GM10248 (cell line): ENCODE measurements around the gene MTHFR.

Source experiments
- CTCF ChIA-PET: fragments of 300-600 bp; sonication (Branson Sonifier 250); formaldehyde crosslinking; extraction: SDS; loops from one replicate; lab custom pipeline; 2021; ENCODE audit warnings: antibody characterized with exemption; lab: Yijun Ruan, JAX
- POLR2A ChIA-PET: fragments of 350-650 bp; sonication (Branson Sonifier 250); formaldehyde crosslinking; extraction: SDS; loops from one replicate; lab custom pipeline; 2020; ENCODE audit warnings: antibody characterized with exemption; lab: Yijun Ruan, JAX
- DNase-seq: peaks from one replicate; pipeline ENCODE4 v3.0.0; 2012; ENCODE audit errors: extremely low spot score
- TF ChIP-seq, protein P1 (sequence below): IDR thresholded peaks from 2 replicates; pipeline ENCODE4 v1.5.1; 2012; ENCODE audit warnings: mild to moderate bottlenecking, low read depth; ENCODE audit errors: extremely low read depth, missing control alignments, control extremely low read depth

Gene MTHFR

GRCh38 chr1:11787804-11788436 is 17.8 kb downstream of the MTHFR start:
- POLR2A ChIA-PET, result no interaction called here
- CTCF ChIA-PET, result interaction anchor here (1.3 to 1.5 kb wide), 2 partner anchors 10 to 179 kb away, joined by 4 to 6 read pairs; no protein-coding TSS in a partner anchor
- no peak for DNase-seq
- TF ChIP-seq, protein P1, sequence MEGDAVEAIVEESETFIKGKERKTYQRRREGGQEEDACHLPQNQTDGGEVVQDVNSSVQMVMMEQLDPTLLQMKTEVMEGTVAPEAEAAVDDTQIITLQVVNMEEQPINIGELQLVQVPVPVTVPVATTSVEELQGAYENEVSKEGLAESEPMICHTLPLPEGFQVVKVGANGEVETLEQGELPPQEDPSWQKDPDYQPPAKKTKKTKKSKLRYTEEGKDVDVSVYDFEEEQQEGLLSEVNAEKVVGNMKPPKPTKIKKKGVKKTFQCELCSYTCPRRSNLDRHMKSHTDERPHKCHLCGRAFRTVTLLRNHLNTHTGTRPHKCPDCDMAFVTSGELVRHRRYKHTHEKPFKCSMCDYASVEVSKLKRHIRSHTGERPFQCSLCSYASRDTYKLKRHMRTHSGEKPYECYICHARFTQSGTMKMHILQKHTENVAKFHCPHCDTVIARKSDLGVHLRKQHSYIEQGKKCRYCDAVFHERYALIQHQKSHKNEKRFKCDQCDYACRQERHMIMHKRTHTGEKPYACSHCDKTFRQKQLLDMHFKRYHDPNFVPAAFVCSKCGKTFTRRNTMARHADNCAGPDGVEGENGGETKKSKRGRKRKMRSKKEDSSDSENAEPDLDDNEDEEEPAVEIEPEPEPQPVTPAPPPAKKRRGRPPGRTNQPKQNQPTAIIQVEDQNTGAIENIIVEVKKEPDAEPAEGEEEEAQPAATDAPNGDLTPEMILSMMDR, result no peak

GRCh38 chr1:11787251-11787803 is 18.4 kb downstream of the MTHFR start:
- ChIA-PET CTCF (interaction anchor here (1.3 to 1.5 kb wide), 2 partner anchors 11 to 180 kb away, joined by 4 to 6 read pairs; no protein-coding TSS in a partner anchor), POLR2A (no interaction called here)
- DNase-seq, result no peak
- TF ChIP-seq, protein P1, result no peak

DNA sequence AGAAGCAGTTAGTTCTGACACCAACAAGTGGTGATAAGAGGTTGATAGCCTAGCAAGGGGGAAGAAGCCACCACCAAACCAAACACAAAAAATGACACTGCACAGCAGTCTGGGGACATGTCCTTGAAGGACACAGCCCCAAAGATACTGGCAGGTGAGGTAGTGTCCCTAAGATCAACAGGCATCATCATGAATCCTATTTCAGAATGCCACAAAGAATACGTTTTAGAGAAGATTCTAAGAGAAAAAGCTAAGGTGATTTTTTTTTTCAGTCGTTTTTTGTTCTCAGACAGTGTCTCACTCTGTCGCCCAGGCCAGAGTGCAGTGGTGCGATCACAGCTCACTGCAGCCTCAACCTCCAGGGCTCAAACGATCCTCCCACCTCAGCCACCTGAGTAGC is 19.6 kb downstream of the MTHFR start:
- CTCF ChIA-PET, result interaction anchor here (0.9 to 2.4 kb wide), 5 partner anchors 8 to 106 kb away, joined by 3 to 9 read pairs (median 6); partner anchors contain the start of gene CLCN6
- TF ChIP-seq, protein P1, result no peak
- DNase-seq, result no peak
- POLR2A ChIA-PET, result interaction anchor here (0.5 kb wide), 1 partner anchor 21 kb away, joined by 4 read pairs; no protein-coding TSS in a partner anchor

DNA sequence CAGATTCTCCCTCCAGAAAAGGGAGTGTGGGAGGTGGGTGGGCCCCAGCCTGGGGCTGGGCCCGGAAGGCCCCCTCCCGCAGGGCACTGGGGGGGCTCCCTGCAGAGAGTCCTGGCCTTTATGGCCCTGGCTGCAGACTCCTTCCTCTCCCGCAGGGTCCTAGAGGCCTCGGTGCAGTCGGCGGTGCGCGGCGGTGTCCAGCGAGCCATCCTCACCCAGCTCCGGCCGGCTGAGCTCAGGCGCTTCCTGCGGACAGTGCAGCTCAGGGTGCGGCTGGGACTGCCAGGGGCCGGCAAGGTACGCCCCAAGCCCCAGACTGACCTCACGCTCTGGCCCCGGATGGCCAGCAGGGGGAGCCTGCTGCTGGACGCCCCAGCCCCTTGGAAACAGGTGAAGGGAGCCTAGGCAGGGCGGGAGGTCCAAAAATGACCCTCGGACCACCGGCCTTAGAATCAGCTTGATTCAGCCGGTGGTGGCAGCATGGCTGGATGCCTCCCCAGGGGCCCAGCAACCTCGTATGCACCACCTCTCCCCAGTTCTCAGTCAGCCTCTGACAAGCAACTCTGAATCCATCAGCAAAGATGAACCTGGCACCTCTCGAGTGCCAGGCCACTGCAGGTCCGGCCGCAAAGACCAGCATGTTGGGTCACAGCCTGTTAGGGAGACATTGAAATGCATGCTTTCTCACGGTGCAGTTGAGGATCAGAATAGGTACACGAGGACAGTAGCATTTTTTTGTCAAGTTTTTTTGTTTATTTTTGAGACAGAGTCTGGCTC is 20.6 kb downstream of the MTHFR start:
- DNase-seq, result peak; percentile 85
- TF ChIP-seq, protein P1, result peak; percentile 91
- POLR2A ChIA-PET, result no interaction called here
- CTCF ChIA-PET, result interaction anchor here (0.6 to 2.4 kb wide), 16 partner anchors 9 to 182 kb away, joined by 3 to 13 read pairs (median 4); partner anchors contain the start of gene CLCN6

DNA sequence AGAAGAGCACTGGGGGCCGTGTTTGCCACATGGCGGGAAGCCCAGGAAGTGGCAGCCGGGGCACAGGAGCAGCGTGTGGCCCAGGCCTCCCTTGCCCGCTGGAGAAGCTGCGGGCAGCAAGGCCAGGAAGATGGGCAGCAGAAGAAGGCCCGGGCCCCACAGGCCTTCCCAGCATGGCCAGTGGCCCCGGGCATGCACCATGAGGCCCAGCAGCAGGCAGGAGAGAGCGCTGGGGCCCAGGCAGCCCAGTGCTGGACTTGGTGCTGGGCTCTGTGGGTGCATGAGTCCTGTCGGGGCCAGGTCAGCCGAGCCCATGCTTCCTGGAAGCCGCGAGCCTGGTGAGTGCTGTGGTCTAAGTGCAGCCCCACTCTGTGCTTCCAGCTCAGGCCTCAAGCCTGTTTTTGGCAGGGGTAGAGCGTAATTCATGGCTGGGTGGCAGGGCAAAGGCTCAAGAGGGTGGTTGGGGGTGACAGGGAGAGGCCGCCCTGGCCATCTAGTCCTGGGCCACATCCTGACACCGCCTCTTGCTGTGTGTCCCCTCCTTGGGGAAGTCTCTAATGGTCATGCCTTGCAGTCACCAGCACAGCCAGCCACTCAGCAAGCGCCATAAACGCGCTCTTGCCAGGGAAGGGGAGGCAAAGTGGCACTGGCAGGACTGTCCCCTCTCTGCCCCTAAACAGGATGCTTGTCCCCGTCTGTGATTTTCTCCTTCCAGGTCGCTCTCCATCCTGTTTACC is 21.3 kb downstream of the MTHFR start:
- DNase-seq, result no peak
- TF ChIP-seq, protein P1, result no peak
- ChIA-PET POLR2A (no interaction called here), CTCF (interaction anchor here (0.6 to 2.4 kb wide), 15 partner anchors 9 to 183 kb away, joined by 3 to 13 read pairs (median 5); partner anchors contain the start of gene CLCN6)

DNA sequence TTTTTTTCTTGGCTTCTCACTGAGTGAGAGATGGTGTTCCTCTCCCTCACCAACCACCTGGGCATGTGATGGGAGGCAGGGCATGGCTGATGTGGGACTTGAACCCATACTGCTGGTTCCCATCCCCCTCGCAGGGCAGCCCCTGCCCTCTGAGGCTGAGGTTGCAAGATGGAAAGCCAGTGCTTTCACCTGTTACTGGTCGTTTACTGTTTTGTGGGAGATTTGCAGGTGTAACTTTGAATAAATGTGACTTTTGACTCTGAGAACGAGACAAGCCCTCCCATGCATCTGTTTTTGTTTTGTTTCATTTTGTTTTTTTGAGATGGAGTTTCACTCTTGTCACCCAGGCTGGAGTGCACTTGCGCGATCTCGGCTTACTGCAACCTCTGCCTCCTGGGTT is 22.2 kb downstream of the MTHFR start:
- CTCF ChIA-PET, result interaction anchor here (0.8 to 2.1 kb wide), 2 partner anchors 10 to 15 kb away, joined by 3 to 13 read pairs; no protein-coding TSS in a partner anchor
- DNase-seq, result no peak
- TF ChIP-seq, protein P1, result no peak
- POLR2A ChIA-PET, result no interaction called here
